IMR-90 (cell line): ENCODE data around the gene ARMC3. TPM values are rescaled to one million over a fixed set of nuclear protein-coding genes. Genes with fewer than 3 reads are reported as not detected.

Experiments
- ATAC-seq: fragments of 200-7000 bp; cut with Tn5 transposase; 2 replicates; pipeline ENCODE4 v1.9.1; 2020; ENCODE audit warnings: low read depth, mild to moderate bottlenecking, moderate library complexity
- BruUV-seq: library from RNA; stranded (reverse); fragments of 400-500 nt; replicated peaks from 2 replicates; lab custom pipeline; 2021; lab: Mats Ljungman, UMichigan
- CTCF ChIA-PET: fragments of 300-600 bp; formaldehyde crosslinking; extraction: SDS; loops from one replicate; lab custom pipeline; 2021; ENCODE audit warnings: antibody characterized with exemption; lab: Yijun Ruan, JAX
- POLR2A ChIA-PET: fragments of 300-600 bp; sonication (Branson Sonifier 250); formaldehyde crosslinking; loops from one replicate; lab custom pipeline; 2022; ENCODE audit warnings: antibody characterized with exemption; ENCODE audit not compliant: unreplicated experiment; lab: Charles Lee
- DNase-seq: peaks from one replicate; pipeline ENCODE4 v3.0.0; 2013
- H2AFZ ChIP-seq: replicated peaks from 2 replicates; pipeline ENCODE3; 2013; ENCODE audit warnings: low read length, mild to moderate bottlenecking; ENCODE audit not compliant: poor library complexity
- H2AK5ac ChIP-seq: 2 replicates; pipeline ENCODE4 v1.6.1; 2013; ENCODE audit warnings: low read depth, low read length, inconsistent platforms
- H2AK9ac ChIP-seq: replicated peaks from 2 replicates; pipeline ENCODE3; 2013; ENCODE audit warnings: mild to moderate bottlenecking, low read depth, low read length, moderate library complexity; ENCODE audit not compliant: poor library complexity
- H2BK120ac ChIP-seq: 2 replicates; pipeline ENCODE4 v1.6.1; 2013; ENCODE audit warnings: low read depth, low read length, inconsistent platforms
- H2BK15ac ChIP-seq: 3 replicates; pipeline ENCODE4 v1.6.1; 2013; ENCODE audit warnings: low read depth, low read length, inconsistent platforms
- H2BK20ac ChIP-seq: 2 replicates; pipeline ENCODE4 v1.6.1; 2013; ENCODE audit warnings: low read depth, mild to moderate bottlenecking, inconsistent platforms, low read length, moderate library complexity
- H2BK5ac ChIP-seq: 2 replicates; pipeline ENCODE4 v1.6.1; 2013; ENCODE audit warnings: mild to moderate bottlenecking, low read depth, low read length, inconsistent platforms; ENCODE audit not compliant: poor library complexity, severe bottlenecking
- H3K14ac ChIP-seq: replicated peaks from 2 replicates; pipeline ENCODE4 v1.6.1; 2013; ENCODE audit warnings: low read depth, low read length, inconsistent platforms
- H3K18ac ChIP-seq: 2 replicates; pipeline ENCODE4 v1.6.1; 2013; ENCODE audit warnings: low read depth, low read length, control low read depth
- H3K23ac ChIP-seq: 2 replicates; pipeline ENCODE4 v1.6.1; 2013; ENCODE audit warnings: low read depth, low read length, inconsistent platforms
- H3K27ac ChIP-seq: 2 replicates; pipeline ENCODE4 v1.5.1; 2013; ENCODE audit warnings: mild to moderate bottlenecking, control low read depth, low read length; ENCODE audit not compliant: insufficient read depth
- H3K27me3 ChIP-seq: 2 replicates; pipeline ENCODE4 v1.6.1; 2013; ENCODE audit warnings: low read length; ENCODE audit not compliant: control insufficient read depth, insufficient read depth
- H3K36me3 ChIP-seq: 2 replicates; pipeline ENCODE4 v1.6.1; 2013; ENCODE audit warnings: low read length, mixed read lengths; ENCODE audit not compliant: control insufficient read depth, insufficient read depth
- H3K4ac ChIP-seq: 2 replicates; pipeline ENCODE4 v1.6.1; 2013; ENCODE audit warnings: low read depth, low read length, inconsistent platforms
- H3K4me1 ChIP-seq: 2 replicates; pipeline ENCODE4 v1.6.1; 2013; ENCODE audit warnings: low read length, mixed read lengths; ENCODE audit not compliant: control insufficient read depth, insufficient read depth
- H3K4me2 ChIP-seq: 2 replicates; pipeline ENCODE4 v1.6.1; 2013; ENCODE audit warnings: low read depth, mild to moderate bottlenecking, control low read depth, low read length, moderate library complexity
- H3K4me3 ChIP-seq: 2 replicates; pipeline ENCODE4 v1.5.1; 2013; ENCODE audit warnings: low read depth, mild to moderate bottlenecking, control low read depth, low read length, moderate library complexity; ENCODE audit not compliant: insufficient read depth
- H3K56ac ChIP-seq: 2 replicates; pipeline ENCODE4 v1.6.1; 2013; ENCODE audit warnings: low read length, inconsistent platforms; ENCODE audit not compliant: insufficient read depth; ENCODE audit errors: extremely low read depth
- H3K79me1 ChIP-seq, 2 experiments: 2 replicates each; pipeline ENCODE4 v1.6.1; 2013; ENCODE audit warnings: low read length in 2 of 2, inconsistent platforms in 1 of 2, low read depth in 1 of 2
- H3K9ac ChIP-seq: 2 replicates; pipeline ENCODE4 v1.6.1; 2013; ENCODE audit warnings: low read depth, low read length, control low read depth
- H3K9me1 ChIP-seq: 2 replicates; pipeline ENCODE4 v1.6.1; 2013; ENCODE audit warnings: low read length, inconsistent platforms; ENCODE audit not compliant: insufficient read depth
- H3K9me3 ChIP-seq: 2 replicates; pipeline ENCODE4 v1.6.1; 2013; ENCODE audit warnings: low read length; ENCODE audit not compliant: control insufficient read depth, insufficient read depth
- H4K20me1 ChIP-seq: 2 replicates; pipeline ENCODE4 v1.6.1; 2013; ENCODE audit warnings: low read length, inconsistent platforms; ENCODE audit not compliant: insufficient read depth
- H4K5ac ChIP-seq: 2 replicates; pipeline ENCODE4 v1.6.1; 2013; ENCODE audit warnings: mild to moderate bottlenecking, low read depth, low read length, control low read depth
- H4K8ac ChIP-seq, 2 experiments: 2 replicates each; pipeline ENCODE4 v1.6.1; 2013; ENCODE audit warnings: low read depth in 2 of 2, low read length in 2 of 2, control low read depth in 1 of 2, inconsistent platforms in 1 of 2
- H4K91ac ChIP-seq: 2 replicates; pipeline ENCODE4 v1.6.1; 2013; ENCODE audit warnings: low read depth, low read length, inconsistent platforms; ENCODE audit not compliant: insufficient read depth
- BHLHE40 ChIP-seq: fragments of 150-350 bp; IDR thresholded peaks from 2 replicates; pipeline ENCODE4 v1.6.1; 2016; ENCODE audit warnings: mild to moderate bottlenecking, low read depth, low read length
- CEBPB ChIP-seq: IDR thresholded peaks from 2 replicates; pipeline ENCODE4 v1.6.1; 2012; ENCODE audit warnings: low read depth, low read length, improper control_type of control experiment
- CHD1 ChIP-seq: IDR thresholded peaks from 2 replicates; pipeline ENCODE4 v1.6.1; 2012; ENCODE audit warnings: low read depth, low read length, improper control_type of control experiment
- FOS ChIP-seq: fragments of 150-350 bp; IDR thresholded peaks from 2 replicates; pipeline ENCODE4 v1.6.1; 2016; ENCODE audit warnings: low read depth, low read length
- MAFK ChIP-seq: IDR thresholded peaks from 2 replicates; pipeline ENCODE4 v1.6.1; 2012; ENCODE audit warnings: low read depth, low read length, improper control_type of control experiment
- MAZ ChIP-seq: IDR thresholded peaks from 2 replicates; pipeline ENCODE4 v1.6.1; 2012; ENCODE audit warnings: low read depth, mild to moderate bottlenecking, low read length, improper control_type of control experiment, moderate library complexity, borderline replicate concordance
- MXI1 ChIP-seq: IDR thresholded peaks from 2 replicates; pipeline ENCODE4 v1.6.1; 2012; ENCODE audit warnings: low read depth, mild to moderate bottlenecking, low read length, moderate library complexity, borderline replicate concordance
- NFE2L2 ChIP-seq: fragments of 150-350 bp; IDR thresholded peaks from 2 replicates; pipeline ENCODE4 v1.6.1; 2016; ENCODE audit warnings: low read depth, mild to moderate bottlenecking, low read length
- POLR2A ChIP-seq: IDR thresholded peaks from 2 replicates; pipeline ENCODE4 v1.6.1; 2012; ENCODE audit warnings: mild to moderate bottlenecking, low read depth, low read length
- RAD21 ChIP-seq: IDR thresholded peaks from 2 replicates; pipeline ENCODE4 v1.6.1; 2012; ENCODE audit warnings: low read length, improper control_type of control experiment
- RCOR1 ChIP-seq: IDR thresholded peaks from 2 replicates; pipeline ENCODE4 v1.6.1; 2012; ENCODE audit warnings: mild to moderate bottlenecking, low read length, improper control_type of control experiment; ENCODE audit not compliant: insufficient replicate concordance
- RFX5 ChIP-seq: IDR thresholded peaks from 2 replicates; pipeline ENCODE4 v1.8.0; 2012; ENCODE audit warnings: low read depth, mild to moderate bottlenecking, low read length, moderate library complexity
- SMC3 ChIP-seq: fragments of 150-350 bp; IDR thresholded peaks from 2 replicates; pipeline ENCODE4 v1.6.1; 2016; ENCODE audit warnings: low read depth, mild to moderate bottlenecking, antibody characterized with exemption, low read length, moderate library complexity
- WGBS, 2 experiments: methylation state at CpG; one replicate each; pipeline versions ENCODE4 v1.1.5 to v1.1.7; 2013; ENCODE audit warnings: missing lambda C conversion rate in 2 of 2; ENCODE audit not compliant: insufficient read length in 1 of 2; ENCODE audit errors: extremely low coverage in 2 of 2; 5-methylcytosine and 5-hydroxymethylcytosine counted together
- dilution Hi-C: fragments of 300-500 bp; cut with HindIII; formaldehyde crosslinking; loops from one replicate; pipeline ENCODE4 v1.14.3; 2018; ENCODE audit warnings: low sequenced_read_pairs; ENCODE audit not compliant: unreplicated experiment
- in situ Hi-C: fragments of 300-500 bp; cut with MboI; formaldehyde crosslinking; loops from 3 replicates; pipeline ENCODE4 v1.14.3; 2019; ENCODE audit warnings: low sequenced_read_pairs, inconsistent platforms, mixed read lengths
- intact Hi-C: fragments of 100-400 bp; cut with micrococcal nuclease; formaldehyde crosslinking; loops from 2 replicates; pipeline ENCODE4 v1.10.0; 2022
- polyA plus RNA-seq, 3 experiments: library from polyadenylated mRNA; depleted of rRNA; stranded (reverse); fragments of >200 nt; gene quantifications; 2 replicates each; pipeline ENCODE4 v1.2.3, GENCODE V29; 2012; ENCODE audit warnings: low replicate concordance in 1 of 3
- total RNA-seq: library from RNA; depleted of rRNA; stranded (reverse); fragments of >200 nt; gene quantifications from 2 replicates; pipeline ENCODE4 v1.2.3, GENCODE V29; 2012
- TF ChIP-seq, protein P1 (sequence below): conservative IDR thresholded peaks from 2 replicates; pipeline ENCODE4 v1.5.1; 2012; ENCODE audit warnings: mild to moderate bottlenecking, low read depth, low read length, improper control_type of control experiment
- TF ChIP-seq, protein P2 (sequence below): fragments of 150-350 bp; IDR thresholded peaks from 2 replicates; pipeline ENCODE4 v1.6.1; 2017; ENCODE audit warnings: mild to moderate bottlenecking, antibody characterized with exemption, low read length, low read depth
- TF ChIP-seq, protein P3 (sequence below): fragments of 150-350 bp; IDR thresholded peaks from 2 replicates; pipeline ENCODE4 v1.6.1; 2016; ENCODE audit warnings: low read depth, mild to moderate bottlenecking, low read length, moderate library complexity, borderline replicate concordance

ARMC3 gene
- total and polyA plus RNA-seq, 2 of the 4 experiments (the other 2 are of a cell fraction), result not detected

DNA sequence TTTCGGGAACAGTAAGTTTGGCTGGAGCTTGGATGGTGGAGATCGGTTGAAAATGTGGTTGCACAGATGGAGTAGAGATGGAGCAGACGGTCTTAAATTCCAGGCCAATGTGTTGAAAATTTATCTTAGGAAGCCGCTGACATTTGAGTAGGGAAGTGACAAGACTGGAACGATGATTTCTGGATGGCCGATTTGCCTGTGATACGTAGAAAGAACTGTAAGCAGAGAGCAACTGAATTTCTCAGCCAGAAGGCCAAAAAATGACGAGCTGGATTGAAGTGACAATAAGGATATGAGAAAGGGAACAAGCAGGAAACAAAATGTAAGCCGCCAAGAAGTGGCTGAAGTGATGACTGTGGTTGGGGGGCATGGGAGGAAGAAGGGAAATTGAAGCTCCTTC lies 687 bp upstream of the ARMC3 start:
- Histone ChIP-seq H3K9ac (no peak overlapping the region), H3K79me1 (no peaks in the 10 kb centered on the region), H3K27me3 (peaks cover 8% of the 10 kb centered on the region; the same call in 1 of the 2 replicates), H3K4me3 (no peak overlapping the region), H4K5ac (no peak overlapping the region), H3K4me2 (no peak overlapping the region), H3K56ac (no peak overlapping the region), H2BK20ac (no peak overlapping the region), H3K36me3 (no peaks in the 10 kb centered on the region), H2BK120ac (no peak overlapping the region), H2AK5ac (no peak overlapping the region), H3K27ac (no peak overlapping the region), H4K8ac (no peak overlapping the region), H4K91ac (no peak overlapping the region), H2AFZ (no peak overlapping the region), H3K4me1 (no peaks in the 10 kb centered on the region), H3K4ac (no peak overlapping the region), H2BK5ac (no peak overlapping the region), H3K23ac (no peak overlapping the region), H3K9me1 (no peaks in the 10 kb centered on the region), H4K20me1 (no peaks in the 10 kb centered on the region), H2BK15ac (no peak overlapping the region), H3K18ac (no peak overlapping the region), H3K14ac (no peak overlapping the region), H3K9me3 (no peaks in the 10 kb centered on the region), H2AK9ac (no peak overlapping the region)
- no TSS peak for BruUV-seq
- in situ Hi-C loops, result no loop called here
- ChIA-PET CTCF (interaction anchor here (0.7 kb wide), 1 partner anchor 25 kb away, joined by 4 read pairs; no protein-coding TSS in a partner anchor), POLR2A (no interaction called here)
- WGBS, 2 experiments, result 77% methylated on average over 8 of the region's 9 CpGs; no CpG with 5 or more reads in 1 of the 2 experiments
- no peak for ATAC-seq
- no peak for DNase-seq
- dilution Hi-C loops, result no loop called here
- TF ChIP-seq MAZ, result no peak
- TF ChIP-seq MAFK, result no peak
- TF ChIP-seq RAD21, result no peak
- TF ChIP-seq, protein P1, sequence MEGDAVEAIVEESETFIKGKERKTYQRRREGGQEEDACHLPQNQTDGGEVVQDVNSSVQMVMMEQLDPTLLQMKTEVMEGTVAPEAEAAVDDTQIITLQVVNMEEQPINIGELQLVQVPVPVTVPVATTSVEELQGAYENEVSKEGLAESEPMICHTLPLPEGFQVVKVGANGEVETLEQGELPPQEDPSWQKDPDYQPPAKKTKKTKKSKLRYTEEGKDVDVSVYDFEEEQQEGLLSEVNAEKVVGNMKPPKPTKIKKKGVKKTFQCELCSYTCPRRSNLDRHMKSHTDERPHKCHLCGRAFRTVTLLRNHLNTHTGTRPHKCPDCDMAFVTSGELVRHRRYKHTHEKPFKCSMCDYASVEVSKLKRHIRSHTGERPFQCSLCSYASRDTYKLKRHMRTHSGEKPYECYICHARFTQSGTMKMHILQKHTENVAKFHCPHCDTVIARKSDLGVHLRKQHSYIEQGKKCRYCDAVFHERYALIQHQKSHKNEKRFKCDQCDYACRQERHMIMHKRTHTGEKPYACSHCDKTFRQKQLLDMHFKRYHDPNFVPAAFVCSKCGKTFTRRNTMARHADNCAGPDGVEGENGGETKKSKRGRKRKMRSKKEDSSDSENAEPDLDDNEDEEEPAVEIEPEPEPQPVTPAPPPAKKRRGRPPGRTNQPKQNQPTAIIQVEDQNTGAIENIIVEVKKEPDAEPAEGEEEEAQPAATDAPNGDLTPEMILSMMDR, result no peak
- TF ChIP-seq CEBPB, result no peak
- no peak for TF ChIP-seq MXI1
- no peak for TF ChIP-seq SMC3
- no peak for TF ChIP-seq NFE2L2
- TF ChIP-seq FOS, result no peak
- TF ChIP-seq, protein P2, sequence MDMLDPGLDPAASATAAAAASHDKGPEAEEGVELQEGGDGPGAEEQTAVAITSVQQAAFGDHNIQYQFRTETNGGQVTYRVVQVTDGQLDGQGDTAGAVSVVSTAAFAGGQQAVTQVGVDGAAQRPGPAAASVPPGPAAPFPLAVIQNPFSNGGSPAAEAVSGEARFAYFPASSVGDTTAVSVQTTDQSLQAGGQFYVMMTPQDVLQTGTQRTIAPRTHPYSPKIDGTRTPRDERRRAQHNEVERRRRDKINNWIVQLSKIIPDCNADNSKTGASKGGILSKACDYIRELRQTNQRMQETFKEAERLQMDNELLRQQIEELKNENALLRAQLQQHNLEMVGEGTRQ, result no peak
- TF ChIP-seq, protein P3, sequence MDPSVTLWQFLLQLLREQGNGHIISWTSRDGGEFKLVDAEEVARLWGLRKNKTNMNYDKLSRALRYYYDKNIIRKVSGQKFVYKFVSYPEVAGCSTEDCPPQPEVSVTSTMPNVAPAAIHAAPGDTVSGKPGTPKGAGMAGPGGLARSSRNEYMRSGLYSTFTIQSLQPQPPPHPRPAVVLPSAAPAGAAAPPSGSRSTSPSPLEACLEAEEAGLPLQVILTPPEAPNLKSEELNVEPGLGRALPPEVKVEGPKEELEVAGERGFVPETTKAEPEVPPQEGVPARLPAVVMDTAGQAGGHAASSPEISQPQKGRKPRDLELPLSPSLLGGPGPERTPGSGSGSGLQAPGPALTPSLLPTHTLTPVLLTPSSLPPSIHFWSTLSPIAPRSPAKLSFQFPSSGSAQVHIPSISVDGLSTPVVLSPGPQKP, result no peak
- no peak for TF ChIP-seq RFX5
- TF ChIP-seq CHD1, result no peak
- TF ChIP-seq RCOR1, result no peak
- no peak for TF ChIP-seq POLR2A
- TF ChIP-seq BHLHE40, result no peak
- intact Hi-C loops, result no loop called here
